Neuronal stem cell (in vitro differentiated cells): ENCODE measurements around the gene CLCNKA.

Experiments
- DNase-seq: peaks from one replicate; pipeline ENCODE4 v3.0.0-alpha.2; 2013; ENCODE audit warnings: low spot score
- H2AFZ ChIP-seq: one replicate; pipeline ENCODE4 v1.6.1; 2013; ENCODE audit warnings: mild to moderate bottlenecking, low read length, inconsistent platforms
- H2AK5ac ChIP-seq: 2 replicates; pipeline ENCODE4 v1.6.1; 2013; ENCODE audit warnings: low read depth, mild to moderate bottlenecking, inconsistent platforms, low read length, moderate library complexity, mixed read lengths
- H2BK120ac ChIP-seq: 2 replicates; pipeline ENCODE4 v1.6.1; 2013; ENCODE audit warnings: low read depth, mild to moderate bottlenecking, inconsistent platforms, low read length, moderate library complexity, mixed read lengths
- H2BK12ac ChIP-seq: one replicate; pipeline ENCODE4 v1.6.1; 2013; ENCODE audit warnings: low read length, inconsistent platforms
- H2BK15ac ChIP-seq: 2 replicates; pipeline ENCODE4 v1.6.1; 2013; ENCODE audit warnings: mild to moderate bottlenecking, low read length, inconsistent platforms, mixed read lengths
- H2BK5ac ChIP-seq: one replicate; pipeline ENCODE4 v1.6.1; 2013; ENCODE audit warnings: inconsistent platforms, mild to moderate bottlenecking, low read length, moderate library complexity
- H3K14ac ChIP-seq: one replicate; pipeline ENCODE4 v1.6.1; 2013; ENCODE audit warnings: low read length, inconsistent platforms
- H3K18ac ChIP-seq: 2 replicates; pipeline ENCODE4 v1.6.1; 2013; ENCODE audit warnings: low read length, inconsistent platforms
- H3K23ac ChIP-seq: 2 replicates; pipeline ENCODE4 v1.6.1; 2013; ENCODE audit warnings: low read depth, mild to moderate bottlenecking, mixed read lengths, low read length, inconsistent platforms; ENCODE audit not compliant: poor library complexity
- H3K27ac ChIP-seq: replicated peaks from 3 replicates; pipeline ENCODE4 v1.5.1; 2013; ENCODE audit warnings: low read length, inconsistent platforms
- H3K27me3 ChIP-seq, 3 experiments: 2 replicates each; pipeline ENCODE4 v1.6.1; 2013; ENCODE audit warnings: low read length in 3 of 3, mild to moderate bottlenecking in 2 of 3, inconsistent platforms in 1 of 3, low read depth in 1 of 3, mixed read lengths in 1 of 3, moderate library complexity in 1 of 3; ENCODE audit not compliant: control insufficient read depth in 3 of 3, insufficient read depth in 3 of 3
- H3K36me3 ChIP-seq, 2 donors: replicated peaks in 1 of 2; 2 replicates each; pipeline ENCODE4 v1.6.1; 2013; ENCODE audit warnings: low read length in 2 of 2; ENCODE audit not compliant: control insufficient read depth in 2 of 2, insufficient read depth in 2 of 2
- H3K4ac ChIP-seq: 2 replicates; pipeline ENCODE4 v1.6.1; 2013; ENCODE audit warnings: inconsistent platforms, mild to moderate bottlenecking, low read length, moderate library complexity
- H3K4me1 ChIP-seq, 2 donors: 1 replicate in 1 of 2; 2 replicates in 1 of 2; pipeline ENCODE4 v1.6.1; 2013; ENCODE audit warnings: low read length in 2 of 2, low read depth in 1 of 2; ENCODE audit not compliant: control insufficient read depth in 2 of 2, insufficient read depth in 1 of 2
- H3K4me2 ChIP-seq: one replicate; pipeline ENCODE4 v1.6.1; 2013; ENCODE audit warnings: mild to moderate bottlenecking, low read length, inconsistent platforms; ENCODE audit not compliant: insufficient read depth, poor library complexity, severe bottlenecking
- H3K4me3 ChIP-seq, 2 donors: 2 replicates each; pipeline ENCODE4 v1.5.1; 2013; ENCODE audit warnings: low read length in 2 of 2, mild to moderate bottlenecking in 2 of 2, inconsistent platforms in 1 of 2, moderate library complexity in 1 of 2
- H3K79me1 ChIP-seq: one replicate; pipeline ENCODE4 v1.6.1; 2013; ENCODE audit warnings: low read depth, mild to moderate bottlenecking, inconsistent platforms, low read length, moderate library complexity
- H3K9ac ChIP-seq: one replicate; pipeline ENCODE4 v1.6.1; 2013; ENCODE audit warnings: mild to moderate bottlenecking, low read depth, low read length, inconsistent platforms; ENCODE audit not compliant: poor library complexity
- H3K9me3 ChIP-seq, 2 donors: replicated peaks in 1 of 2; 2 replicates each; pipeline versions ENCODE3 to v1.6.1; 2013; ENCODE audit warnings: low read length in 2 of 2, mild to moderate bottlenecking in 2 of 2, inconsistent platforms in 1 of 2, low read depth in 1 of 2, mixed read lengths in 1 of 2, moderate library complexity in 1 of 2; ENCODE audit not compliant: control insufficient read depth in 2 of 2, insufficient read depth in 1 of 2
- H4K8ac ChIP-seq: one replicate; pipeline ENCODE4 v1.6.1; 2013; ENCODE audit warnings: low read depth, mild to moderate bottlenecking, inconsistent platforms, low read length, moderate library complexity
- H4K91ac ChIP-seq: one replicate; pipeline ENCODE4 v1.6.1; 2013; ENCODE audit warnings: low read length, low read depth, mild to moderate bottlenecking, inconsistent platforms; ENCODE audit not compliant: poor library complexity
- WGBS, 2 donors: extraction: QIAGEN DNeasy Blood & Tissue Kit; methylation state at CpG; one replicate each; pipeline ENCODE4 v1.1.7; 2013; ENCODE audit warnings: missing lambda C conversion rate in 2 of 2, mixed read lengths in 1 of 2; ENCODE audit not compliant: insufficient read length in 2 of 2, insufficient replicate concordance in 1 of 2; ENCODE audit errors: extremely low coverage in 2 of 2; 5-methylcytosine and 5-hydroxymethylcytosine counted together

CLCNKA gene

GRCh38 chr1:16063921-16064320 is 42.1 kb downstream of the CLCNKA start:
- Histone ChIP-seq H3K18ac (no peak overlapping the region), H3K4me1 (peaks cover 30 to 35% of the 10 kb centered on the region in 2 donors)
- WGBS, 2 donors = no CpG with 5 or more reads among the region's 9 CpGs

DNA sequence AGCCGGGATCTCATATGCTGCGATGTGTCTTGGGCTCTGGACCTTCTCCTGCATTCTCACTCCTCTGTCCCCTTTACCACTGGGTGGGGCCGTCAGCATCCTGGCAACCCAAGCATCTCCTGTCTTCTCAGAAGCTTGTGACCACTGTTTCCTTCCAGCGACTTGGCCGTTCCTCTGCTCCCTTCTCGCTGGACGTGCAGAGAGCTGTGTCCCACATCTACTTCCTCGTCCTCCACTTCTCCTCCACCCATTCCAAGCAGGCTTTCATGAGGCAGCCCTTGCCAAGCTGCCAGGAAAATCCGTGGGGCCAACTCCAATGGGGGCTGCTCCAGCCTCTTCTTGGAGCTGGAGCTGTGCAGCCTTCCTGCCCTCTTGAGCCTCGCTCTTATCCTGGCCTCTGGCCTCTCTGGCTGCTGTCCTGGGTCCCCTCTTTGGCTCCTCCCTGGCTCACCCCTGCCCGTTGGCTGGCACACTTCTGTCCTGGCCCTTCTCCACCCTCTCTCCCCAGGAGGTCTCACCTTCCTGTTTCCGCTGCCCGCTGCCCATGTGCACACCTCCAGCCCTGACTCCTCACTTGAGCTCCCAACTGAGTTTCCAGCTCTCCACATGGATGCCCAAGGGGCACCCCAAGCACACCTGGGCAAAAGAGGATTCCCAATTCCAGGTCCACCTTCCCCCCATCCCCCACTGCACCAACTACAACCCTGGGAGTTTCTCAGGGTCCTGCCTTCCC is 42.9 kb downstream of the CLCNKA start:
- WGBS, 2 donors = no CpG with 5 or more reads among the region's 13 CpGs
- no peak overlapping the region for H3K4me2 ChIP-seq
- H2BK15ac ChIP-seq = peak overlapping the region; percentile 2
- H2BK5ac ChIP-seq = no peak overlapping the region
- H3K4ac ChIP-seq = no peak overlapping the region
- H3K36me3 ChIP-seq = no peaks in the 10 kb centered on the region
- H3K27me3 ChIP-seq = peaks cover 0 to 31% (median 0%) of the 10 kb centered on the region in 3 experiments
- H3K4me1 ChIP-seq = peaks cover 30 to 35% of the 10 kb centered on the region in 2 donors
- H3K4me3 ChIP-seq = no peak overlapping the region
- H3K14ac ChIP-seq = no peak overlapping the region
- H2BK12ac ChIP-seq = no peak overlapping the region
- H2AK5ac ChIP-seq = peak overlapping the region; percentile 17
- DNase-seq = no peak
- no peak overlapping the region for H3K27ac ChIP-seq
- H4K8ac ChIP-seq = no peak overlapping the region
- no peak overlapping the region for H4K91ac ChIP-seq
- H3K79me1 ChIP-seq = no peaks in the 10 kb centered on the region
- H3K9ac ChIP-seq = no peak overlapping the region
- no peaks in the 10 kb centered on the region for H3K9me3 ChIP-seq
- no peak overlapping the region for H2BK120ac ChIP-seq
- H2AFZ ChIP-seq = peak overlapping the region; percentile 73
- no peak overlapping the region for H3K23ac ChIP-seq
- H3K18ac ChIP-seq = peak overlapping the region; percentile 68

More at GRCh38 chr1:16063921-16064320, 42.1 kb downstream of the CLCNKA start:
- Histone ChIP-seq H3K4ac (no peak overlapping the region), H3K14ac (no peak overlapping the region), H2BK15ac (no peak overlapping the region), H3K9me3 (no peaks in the 10 kb centered on the region), H2BK5ac (no peak overlapping the region), H3K36me3 (no peaks in the 10 kb centered on the region), H3K4me3 (no peak overlapping the region), H2AFZ (peak overlapping the region; percentile 73), H3K27me3 (peaks cover 0 to 31% (median 0%) of the 10 kb centered on the region in 3 experiments), H2BK120ac (no peak overlapping the region), H4K8ac (no peak overlapping the region), H3K23ac (no peak overlapping the region), H3K9ac (no peak overlapping the region), H4K91ac (no peak overlapping the region), H2BK12ac (no peak overlapping the region), H3K4me2 (no peak overlapping the region), H3K79me1 (no peaks in the 10 kb centered on the region), H3K27ac (no peak overlapping the region), H2AK5ac (peak overlapping the region; percentile 0)
- no peak for DNase-seq

DNA sequence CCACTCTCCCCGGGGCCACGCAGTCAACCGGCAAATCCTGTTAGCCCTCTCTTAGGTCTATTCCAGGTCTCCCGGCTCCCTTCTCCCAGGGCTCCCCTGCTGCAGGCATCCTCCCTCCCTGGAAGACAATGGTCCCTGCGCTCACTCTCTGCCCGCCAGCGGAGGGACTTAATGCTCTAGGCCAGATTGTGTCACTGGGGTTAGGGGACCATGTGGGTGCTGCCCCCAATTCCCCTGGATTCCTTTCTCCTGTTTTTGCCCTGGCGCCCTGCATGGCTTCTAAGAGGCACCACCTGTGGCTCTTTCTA is 43.4 kb downstream of the CLCNKA start:
- peak overlapping the region; percentile 2 for H2BK15ac ChIP-seq
- H3K27me3 ChIP-seq = peaks cover 0 to 35% (median 0%) of the 10 kb centered on the region in 3 experiments
- H3K4me2 ChIP-seq = no peak overlapping the region
- WGBS, 2 donors = no CpG with 5 or more reads among the region's 8 CpGs
- no peak overlapping the region for H4K91ac ChIP-seq
- no peak overlapping the region for H2AFZ ChIP-seq
- H3K9ac ChIP-seq = no peak overlapping the region
- peaks cover 30 to 35% of the 10 kb centered on the region in 2 donors for H3K4me1 ChIP-seq
- no peak overlapping the region for H3K23ac ChIP-seq
- no peaks in the 10 kb centered on the region for H3K79me1 ChIP-seq
- H3K14ac ChIP-seq = no peak overlapping the region
- no peak overlapping the region for H3K27ac ChIP-seq
- H4K8ac ChIP-seq = no peak overlapping the region
- H3K9me3 ChIP-seq = no peaks in the 10 kb centered on the region
- H2BK120ac ChIP-seq = no peak overlapping the region
- H3K4me3 ChIP-seq = no peak overlapping the region
- H2BK12ac ChIP-seq = no peak overlapping the region
- H3K18ac ChIP-seq = peak overlapping the region; percentile 68
- H3K36me3 ChIP-seq = no peaks in the 10 kb centered on the region
- peak overlapping the region; percentile 20 for H2AK5ac ChIP-seq
- H3K4ac ChIP-seq = no peak overlapping the region
- DNase-seq = no peak
- no peak overlapping the region for H2BK5ac ChIP-seq

- no peak overlapping the region for H2AK5ac ChIP-seq
- no peak overlapping the region for H2BK120ac ChIP-seq
- no peak overlapping the region for H2BK5ac ChIP-seq
- no CpG with 5 or more reads among the region's 4 CpGs for WGBS, 2 donors
- no peak overlapping the region for H4K8ac ChIP-seq
- no peaks in the 10 kb centered on the region for H3K79me1 ChIP-seq
- H3K23ac ChIP-seq = no peak overlapping the region
- H2AFZ ChIP-seq = no peak overlapping the region
- H3K4me2 ChIP-seq = no peak overlapping the region
- H3K4me3 ChIP-seq = no peak overlapping the region
- H2BK12ac ChIP-seq = peak overlapping the region; percentile 2
- no peak overlapping the region for H3K4ac ChIP-seq
- H3K36me3 ChIP-seq = no peaks in the 10 kb centered on the region
- peaks cover 0 to 32% (median 0%) of the 10 kb centered on the region in 3 experiments for H3K27me3 ChIP-seq
- H3K9me3 ChIP-seq = no peaks in the 10 kb centered on the region
- no peak overlapping the region for H3K14ac ChIP-seq
- DNase-seq = no peak
- H3K18ac ChIP-seq = no peak overlapping the region
- H3K4me1 ChIP-seq = peaks cover 30 to 35% of the 10 kb centered on the region in 2 donors
- no peak overlapping the region for H4K91ac ChIP-seq
- H2BK15ac ChIP-seq = no peak overlapping the region
- no peak overlapping the region for H3K27ac ChIP-seq
- H3K9ac ChIP-seq = no peak overlapping the region
Measured at GRCh38 chr1:16066245-16066644, 44.4 kb downstream of the CLCNKA start.
